SIG-M5 (cell line): ENCODE measurements around the gene ZC3H13.

Experiments
- DNase-seq: peaks from one replicate; lab custom pipeline; 2025; lab: John Stamatoyannopoulos, UW

ZC3H13 gene

GRCh38 chr13:46058268-46058667 is 5.7 kb upstream of the ZC3H13 start:
- no peak for DNase-seq

- DNase-seq, result no peak
These were observed 4.9 kb upstream of the ZC3H13 start for GRCh38 chr13:46057256-46058015.

GRCh38 chr13:46053162-46054012 is 841 bp upstream of the ZC3H13 start:
- no peak for DNase-seq

- no peak for DNase-seq
These were observed 603 bp downstream of the ZC3H13 start for GRCh38 chr13:46051968-46052318.

GRCh38 chr13:46050771-46051170 is 1.8 kb downstream of the ZC3H13 start:
- no peak for DNase-seq

- DNase-seq, result no peak
These were observed 7.1 kb downstream of the ZC3H13 start for GRCh38 chr13:46045424-46045823.

GRCh38 chr13:46043647-46044046 is 8.9 kb downstream of the ZC3H13 start:
- DNase-seq, result no peak

- no peak for DNase-seq
These were observed 11.1 kb downstream of the ZC3H13 start for GRCh38 chr13:46041419-46041839.

- no peak for DNase-seq
These were observed 11.8 kb downstream of the ZC3H13 start for GRCh38 chr13:46040763-46041162.

GRCh38 chr13:46039411-46040182 is 12.9 kb downstream of the ZC3H13 start:
- no peak for DNase-seq

GRCh38 chr13:46038296-46038695 is 14.2 kb downstream of the ZC3H13 start:
- no peak for DNase-seq

GRCh38 chr13:46035066-46035465 is 17.5 kb downstream of the ZC3H13 start:
- no peak for DNase-seq

GRCh38 chr13:46032341-46032740 is 20.2 kb downstream of the ZC3H13 start:
- no peak for DNase-seq

- no peak for DNase-seq
These were observed 20.8 kb downstream of the ZC3H13 start for GRCh38 chr13:46031581-46032263.

- DNase-seq, result no peak
These were observed 27.4 kb downstream of the ZC3H13 start for GRCh38 chr13:46025157-46025556.

GRCh38 chr13:46022481-46022880 is 30.1 kb downstream of the ZC3H13 start:
- DNase-seq, result no peak

- no peak for DNase-seq
These were observed 36.3 kb downstream of the ZC3H13 start for GRCh38 chr13:46016216-46016615.

GRCh38 chr13:46015366-46015765 is 37.2 kb downstream of the ZC3H13 start:
- peak; percentile 11 for DNase-seq

- DNase-seq, result no peak
These were observed 40.1 kb downstream of the ZC3H13 start for GRCh38 chr13:46012404-46012803.

- no peak for DNase-seq
These were observed 42.4 kb downstream of the ZC3H13 start for GRCh38 chr13:46010148-46010547.

- no peak for DNase-seq
These were observed 43.9 kb downstream of the ZC3H13 start for GRCh38 chr13:46008631-46009030.
